Islet precursor cell (in vitro differentiated cells): ENCODE data around the gene MANBA.
A peak's percentile ranks its signal among the peaks of the same experiment; 100 is the strongest.
"Not testable (repeated sequence)": the region's sequence is repeated elsewhere in the genome, so short reads cannot be mapped to it uniquely, and the experiment has no call there.

Source experiments
- DNase-seq: peaks from one replicate; pipeline ENCODE4 v3.0.0-alpha.2; 2018

The MANBA gene

DNA sequence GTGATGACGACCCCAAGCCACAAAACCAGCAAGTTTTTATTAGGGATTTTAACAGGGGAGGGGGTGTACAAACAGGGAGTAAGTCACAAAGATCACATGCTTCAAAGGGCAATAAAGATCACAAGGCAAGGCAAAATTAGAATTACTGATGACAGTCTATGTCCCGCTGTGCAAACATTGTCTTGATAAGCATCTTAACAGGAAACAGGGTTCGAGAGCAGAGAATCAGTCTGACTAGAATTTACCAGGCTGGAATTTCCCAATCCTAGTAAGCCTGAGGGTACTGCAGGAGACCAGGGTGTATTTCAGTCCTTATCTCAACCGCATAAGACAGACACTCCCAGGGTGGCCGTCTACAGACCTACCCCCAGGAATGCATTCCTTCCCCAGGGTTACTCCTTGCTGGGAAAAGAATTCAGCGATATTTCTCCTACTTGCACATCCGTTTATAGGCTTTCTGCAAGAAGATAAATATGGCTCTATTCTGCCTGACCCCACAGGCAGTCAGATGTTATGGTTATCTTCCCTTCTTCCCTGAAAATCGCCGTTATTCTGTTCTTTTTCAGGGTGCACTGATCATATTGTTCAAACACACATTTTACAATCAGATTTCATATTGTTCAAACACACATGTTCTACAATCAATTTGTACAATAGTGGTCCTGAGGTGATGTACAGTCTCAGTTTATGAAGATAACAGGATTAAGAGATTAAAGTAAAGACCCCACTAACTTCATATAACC lies 41.8 kb downstream of the MANBA start:
- peak; percentile 62 for DNase-seq

DNA sequence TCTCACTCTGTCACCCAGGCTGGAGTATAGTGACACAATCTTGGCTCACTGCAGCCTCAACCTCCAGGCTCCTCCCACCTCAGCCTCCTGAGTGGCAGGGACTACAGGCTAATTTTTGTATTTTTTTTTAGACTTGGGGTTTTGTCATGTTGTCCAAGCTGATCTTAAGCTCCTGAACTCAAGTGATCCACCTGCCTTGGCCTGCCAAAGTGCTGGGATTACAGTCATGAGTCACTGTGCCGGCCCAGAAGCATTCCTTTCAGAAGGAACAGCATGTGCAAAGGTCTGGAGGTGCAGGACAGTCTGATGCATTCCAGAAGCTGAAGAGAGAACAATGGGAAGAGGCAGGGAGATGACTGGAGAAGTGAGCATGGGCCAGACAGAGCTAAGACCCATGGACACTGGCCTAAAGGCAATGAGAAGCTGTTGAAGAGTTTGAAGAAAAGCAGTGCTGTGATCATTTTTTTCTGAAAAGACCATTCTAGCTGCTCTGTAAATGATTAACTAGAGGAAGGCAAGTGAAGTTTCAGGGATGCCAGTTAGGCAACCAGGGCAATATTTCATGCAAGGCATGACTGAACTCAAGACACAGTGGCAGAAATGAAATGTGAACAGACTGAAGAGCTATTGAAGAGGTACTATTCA lies 43.2 kb downstream of the MANBA start:
- DNase-seq, result peak; percentile 80

DNA sequence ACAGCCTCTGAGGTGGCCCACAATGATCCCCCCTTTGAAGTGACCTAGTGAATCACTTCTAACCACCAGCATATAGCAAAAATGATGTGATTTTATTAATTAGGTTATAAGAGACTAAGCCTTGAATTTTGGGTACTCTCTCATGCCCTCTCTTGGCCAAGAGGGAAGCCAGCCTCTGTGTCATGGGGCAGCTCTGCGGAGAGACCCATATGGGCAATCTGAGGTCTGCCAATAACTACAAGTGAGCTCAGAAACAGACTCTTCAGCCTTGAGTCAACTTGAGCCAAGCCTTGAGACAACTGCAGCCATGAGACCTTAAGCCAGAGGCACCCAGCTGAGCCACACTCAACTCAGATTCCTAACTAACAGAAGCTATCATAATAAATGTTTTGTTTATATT lies 45.7 kb downstream of the MANBA start:
- DNase-seq, result no peak

DNA sequence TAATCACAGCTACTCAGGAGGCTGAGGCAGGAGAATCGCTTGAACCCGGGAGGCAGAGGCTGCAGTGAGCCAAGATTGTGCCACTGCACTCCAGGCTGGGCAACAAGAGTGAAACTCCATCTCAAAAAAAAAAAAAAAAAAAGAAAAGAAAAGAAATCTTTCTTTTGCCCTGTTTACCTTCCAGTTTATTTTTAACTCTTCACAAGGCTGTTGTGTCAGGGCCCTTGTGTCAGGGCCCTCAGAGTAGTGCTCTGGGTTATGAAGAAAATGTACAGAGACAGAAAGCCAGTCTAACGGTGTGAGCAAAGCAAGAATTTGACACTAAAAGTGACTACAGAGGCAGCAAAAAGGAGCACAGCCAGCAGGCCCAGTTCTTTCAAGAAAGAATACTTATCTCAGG lies 47.0 kb downstream of the MANBA start:
- not testable (repeated sequence) for DNase-seq

DNA sequence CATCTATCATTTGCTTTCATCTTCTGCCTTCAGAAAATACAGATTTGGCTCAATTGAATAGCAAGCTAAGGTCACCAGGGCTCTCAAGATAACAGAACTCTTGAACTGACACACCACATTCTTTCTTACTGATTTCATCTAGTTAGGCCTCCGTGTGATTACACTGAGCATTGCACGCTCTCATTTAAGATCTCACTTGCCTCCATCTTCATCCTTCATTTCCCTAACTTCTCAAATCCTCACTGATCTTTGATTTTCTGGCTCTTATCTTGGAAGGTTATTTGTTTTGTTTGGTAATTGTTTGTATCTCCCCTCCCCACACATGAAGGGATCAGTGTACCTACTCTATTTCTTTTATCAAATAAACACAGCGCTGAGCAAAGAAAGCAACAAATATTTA lies 47.7 kb downstream of the MANBA start:
- no peak for DNase-seq

DNA sequence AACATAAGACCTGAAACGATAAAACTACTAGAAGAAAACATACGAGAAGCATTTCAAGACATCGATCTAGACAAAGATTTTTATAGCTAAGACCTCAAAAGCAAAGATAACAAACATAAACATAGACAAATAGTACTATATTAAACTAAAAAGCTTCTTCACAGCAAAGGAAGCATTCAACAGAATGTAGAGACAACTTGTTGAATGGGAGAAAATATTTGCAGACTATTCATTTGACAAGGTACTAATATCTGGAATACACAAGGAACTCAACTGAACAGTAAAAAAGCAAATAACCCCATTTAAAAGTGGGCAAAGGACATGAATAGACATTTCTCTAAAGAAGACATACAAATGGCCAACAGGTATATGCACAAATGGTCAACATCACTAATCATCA lies 49.8 kb downstream of the MANBA start:
- DNase-seq, result no peak

DNA sequence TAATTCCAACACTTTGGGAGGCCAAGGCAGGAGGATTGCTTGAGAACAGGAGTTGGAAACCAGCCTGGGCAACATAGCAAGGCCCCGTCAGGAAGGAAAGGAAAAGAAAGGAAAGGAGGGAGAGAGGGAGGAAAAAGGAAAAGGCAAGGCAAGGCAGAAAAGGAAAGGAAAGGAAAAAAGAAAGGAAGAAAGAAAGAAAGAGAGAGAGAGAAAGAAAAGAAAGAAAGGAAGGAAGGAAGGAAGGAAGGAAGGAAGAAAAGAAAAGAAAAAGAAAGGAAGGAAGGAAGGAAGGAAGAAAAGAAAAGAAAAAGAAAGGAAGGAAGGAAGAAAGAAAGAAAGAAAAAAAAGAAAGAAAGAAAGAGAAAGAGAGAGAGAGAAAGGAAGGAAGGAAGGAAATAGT lies 51.7 kb downstream of the MANBA start:
- not testable (repeated sequence) for DNase-seq

DNA sequence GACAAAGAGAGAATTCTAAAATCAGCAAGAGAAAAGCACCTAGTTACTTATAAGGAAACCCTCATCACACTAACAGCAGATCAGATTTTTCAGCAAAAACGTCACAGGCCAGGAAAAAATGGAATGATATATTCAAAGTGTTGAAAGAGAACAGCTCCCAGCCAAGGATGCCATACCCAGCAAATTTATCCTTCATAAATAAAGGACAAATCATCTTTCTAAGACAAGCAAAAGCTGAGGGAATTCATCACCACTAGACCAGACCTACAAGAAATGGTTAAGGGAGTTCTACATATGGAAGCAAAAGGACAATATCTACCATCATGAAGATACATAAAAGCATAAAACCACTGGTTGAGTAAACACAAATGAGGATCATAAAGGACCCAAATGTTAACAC lies 53.6 kb downstream of the MANBA start:
- DNase-seq, result no peak

DNA sequence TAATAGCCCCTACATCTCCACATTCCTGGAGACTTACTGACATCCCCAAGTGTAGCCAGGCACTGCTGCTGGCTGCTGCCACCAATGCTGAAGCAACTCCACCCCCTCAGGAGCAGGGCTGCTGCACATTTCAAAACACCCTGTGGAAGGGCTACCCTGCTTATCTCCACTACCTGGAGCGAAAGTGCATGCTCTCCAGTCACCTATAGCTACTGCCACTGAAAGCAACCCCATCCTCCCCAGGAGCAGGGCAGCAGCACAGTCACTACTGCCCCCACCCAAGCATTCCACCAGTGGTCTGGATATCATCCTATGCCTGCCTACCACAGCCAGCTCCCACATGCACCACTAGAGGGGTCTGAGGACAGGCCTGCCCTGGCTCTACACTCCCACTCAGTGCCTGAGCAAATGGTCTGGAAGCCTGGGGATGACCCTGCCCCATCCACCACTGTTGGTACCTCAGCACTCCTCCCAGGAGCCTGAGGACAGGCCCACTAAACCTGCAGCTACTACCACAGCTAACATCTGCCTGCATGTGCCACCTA lies 55.3 kb downstream of the MANBA start:
- peak; percentile 88 for DNase-seq

DNA sequence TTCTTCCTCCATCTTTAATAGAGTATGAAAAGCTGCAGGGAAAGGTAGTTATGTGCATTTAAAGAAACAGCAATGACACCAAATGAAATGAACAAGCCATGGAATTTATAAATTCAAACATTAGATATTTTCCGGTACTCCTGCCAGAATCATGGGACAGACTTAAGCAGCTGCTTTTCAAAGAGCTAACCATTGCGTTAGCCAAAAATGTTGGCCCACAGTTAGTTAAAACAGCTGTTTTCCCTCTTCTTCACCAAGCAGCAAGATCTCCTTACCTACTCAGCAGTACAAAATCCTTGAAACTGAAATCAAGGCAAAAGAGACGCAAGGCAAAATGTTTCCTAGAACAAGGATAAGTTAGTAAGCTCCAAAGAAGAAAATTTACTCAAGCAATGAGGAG lies 64.0 kb downstream of the MANBA start:
- no peak for DNase-seq

DNA sequence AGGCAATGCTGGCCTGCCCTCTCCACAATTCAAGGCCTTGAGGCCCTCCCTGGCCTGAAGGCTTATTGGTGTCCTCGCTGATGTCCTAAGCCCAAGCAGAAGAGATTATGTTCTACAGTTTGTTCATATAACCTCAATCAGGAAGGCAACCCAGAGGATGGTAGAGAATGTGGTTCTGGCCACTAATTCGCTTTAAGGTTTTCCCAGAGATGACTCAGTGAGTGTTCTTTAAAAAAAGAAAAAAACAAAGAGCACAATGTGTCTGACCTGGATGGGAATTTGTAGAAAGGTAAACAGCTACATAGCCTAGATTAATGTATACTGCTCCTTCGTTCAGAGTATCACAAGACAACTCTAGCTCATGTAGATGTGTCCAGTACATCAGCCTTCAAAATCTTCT lies 66.0 kb downstream of the MANBA start:
- DNase-seq, result no peak

DNA sequence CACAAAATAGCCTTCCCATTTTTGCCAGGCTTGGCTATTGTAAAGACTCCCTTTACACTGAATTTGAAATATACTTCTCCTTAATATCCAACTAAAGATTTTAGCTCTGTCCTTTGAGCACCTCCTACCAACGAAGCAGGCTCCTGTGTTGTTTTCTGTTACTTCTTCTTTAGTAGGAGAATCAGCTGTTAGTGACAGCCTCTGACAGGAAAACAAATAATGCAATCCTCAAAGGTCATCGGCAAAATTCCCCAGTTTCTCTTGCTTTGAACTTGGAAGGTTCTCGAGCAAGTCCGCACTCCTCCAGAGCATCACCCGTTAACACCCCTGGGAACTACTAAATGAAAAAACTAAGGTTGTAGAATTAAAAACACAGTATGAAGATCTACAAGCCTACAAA lies 66.9 kb downstream of the MANBA start:
- no peak for DNase-seq

DNA sequence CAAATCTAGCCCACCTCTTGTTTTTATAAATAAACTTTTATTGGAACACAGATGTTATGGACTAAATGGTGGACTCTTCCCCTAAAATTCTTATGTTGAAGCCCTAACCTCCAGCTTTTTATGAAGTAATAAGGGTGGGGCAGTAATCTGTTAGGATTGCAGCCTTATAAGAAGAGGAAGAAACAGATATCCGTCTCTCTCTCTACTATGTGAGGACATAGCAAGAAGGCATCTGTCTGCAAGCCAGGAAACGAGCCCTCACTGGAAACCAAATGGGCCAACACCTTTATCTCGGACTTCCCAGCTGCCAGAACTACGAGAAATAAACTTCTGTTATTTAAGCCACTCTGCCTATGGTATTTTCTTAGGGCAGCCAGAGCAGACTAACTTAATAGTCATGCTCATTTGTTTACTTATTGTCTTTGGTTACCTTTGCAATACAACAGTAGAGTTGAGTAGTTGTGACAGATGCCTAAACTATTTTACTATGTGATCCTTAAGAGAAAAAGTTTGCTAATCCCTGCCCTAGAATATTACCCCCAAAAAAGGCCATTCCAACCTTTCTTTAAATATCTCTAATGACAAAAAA lies 67.4 kb downstream of the MANBA start:
- no peak for DNase-seq

DNA sequence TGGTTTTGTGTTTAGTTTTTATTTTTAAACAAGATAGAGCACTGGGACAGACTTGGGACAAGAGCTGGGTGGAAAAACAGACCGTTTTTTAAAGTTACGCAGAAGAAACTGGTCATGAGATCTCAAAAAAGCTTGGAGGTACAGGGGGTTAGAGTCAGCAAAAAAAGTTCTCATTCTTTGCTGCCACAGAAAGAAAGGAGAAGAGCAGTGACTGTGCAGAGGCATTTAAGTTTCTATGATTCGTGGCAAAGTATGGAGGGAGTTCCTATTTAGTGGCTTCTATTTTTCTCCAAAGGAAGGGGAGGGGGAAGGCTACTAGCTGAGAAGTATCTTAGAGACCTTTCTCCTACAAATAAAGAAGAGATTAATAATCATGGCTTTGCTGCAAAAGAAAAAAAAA lies 68.3 kb downstream of the MANBA start:
- no peak for DNase-seq

DNA sequence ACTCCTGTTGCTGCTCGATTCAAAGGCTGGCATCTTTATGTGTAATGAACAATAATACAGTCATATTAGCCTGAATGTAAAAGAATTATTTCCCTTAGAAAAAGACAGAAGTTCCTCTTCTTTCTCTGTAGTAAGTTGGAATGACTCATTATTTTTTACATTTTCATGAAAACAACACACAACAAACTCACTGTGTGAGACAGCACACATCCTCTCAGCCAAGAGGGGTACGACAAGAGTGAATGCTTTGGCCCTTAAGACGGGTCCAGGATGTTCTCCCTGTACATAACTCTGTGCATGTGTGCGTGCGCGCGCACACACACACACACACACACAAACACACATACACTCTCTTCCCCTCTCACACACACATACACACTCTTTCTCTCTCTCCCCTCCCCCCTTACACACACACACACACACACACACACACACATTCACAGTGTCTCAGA lies 72.8 kb downstream of the MANBA start:
- no peak for DNase-seq

DNA sequence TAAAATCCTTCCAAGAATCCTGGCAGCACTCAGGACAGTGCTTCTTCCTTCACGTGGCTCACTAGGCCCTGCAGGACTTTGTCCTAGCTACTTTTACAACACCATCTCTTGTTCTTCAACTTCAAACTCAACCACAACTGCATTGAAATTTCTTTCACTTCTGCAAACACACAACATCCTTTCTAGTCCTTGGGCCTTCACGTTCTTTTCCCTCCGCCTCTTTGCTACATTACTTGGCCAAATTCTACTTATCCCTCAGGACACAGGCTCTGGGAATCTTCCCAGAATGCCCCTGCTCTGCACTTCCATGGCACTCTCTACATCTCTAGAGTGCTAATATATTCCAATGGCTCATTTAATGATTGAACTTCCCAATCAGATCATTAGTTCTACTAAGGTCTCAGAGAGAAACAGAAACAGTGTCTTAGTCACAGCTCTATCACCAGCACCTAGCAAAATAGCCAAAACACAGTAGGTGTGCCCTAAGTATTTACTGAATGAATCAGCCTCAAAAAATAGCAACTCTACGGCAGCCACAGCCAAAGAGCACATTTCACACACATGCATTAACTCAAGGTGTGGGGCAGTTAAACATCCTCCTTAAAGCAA lies 73.3 kb downstream of the MANBA start:
- DNase-seq, result no peak

DNA sequence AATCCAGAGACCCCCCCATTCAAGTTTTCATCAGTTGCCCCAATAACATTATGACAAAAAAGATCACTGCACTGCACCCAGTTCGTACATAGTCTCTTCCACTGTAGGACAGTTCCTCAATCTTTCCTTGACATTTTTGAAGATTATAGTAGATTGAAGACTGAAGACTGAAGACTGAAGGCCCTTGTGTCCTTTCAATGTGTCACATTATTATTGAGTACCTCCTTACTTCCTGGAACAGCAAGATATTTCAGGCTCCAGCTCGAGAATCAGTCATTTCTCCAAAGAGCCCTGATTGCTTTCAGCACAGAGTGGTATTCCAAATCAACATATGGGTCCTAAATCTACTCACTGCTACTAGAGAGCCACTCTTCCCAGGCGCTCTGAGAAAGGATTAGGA lies 75.0 kb downstream of the MANBA start:
- no peak for DNase-seq

DNA sequence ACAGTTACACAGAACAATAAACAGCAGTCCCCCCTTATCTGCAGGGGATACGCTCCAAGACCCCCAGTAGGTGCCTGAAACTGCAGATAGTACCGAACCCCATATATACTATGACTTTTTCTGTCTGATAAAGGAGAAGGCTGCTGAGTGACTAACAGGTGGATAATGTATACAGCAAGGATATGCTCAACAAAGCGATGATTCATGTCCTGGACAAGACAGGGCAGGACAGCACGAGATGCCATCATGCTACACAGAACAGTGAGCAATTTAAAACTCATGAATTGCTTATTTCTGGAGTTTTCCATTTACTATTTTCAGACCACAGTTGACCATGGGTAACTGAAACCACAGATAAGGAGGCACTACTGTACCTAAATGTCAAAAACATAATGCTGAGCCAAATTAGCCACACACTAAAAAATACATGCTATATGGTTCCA lies 76.1 kb downstream of the MANBA start:
- no peak for DNase-seq

DNA sequence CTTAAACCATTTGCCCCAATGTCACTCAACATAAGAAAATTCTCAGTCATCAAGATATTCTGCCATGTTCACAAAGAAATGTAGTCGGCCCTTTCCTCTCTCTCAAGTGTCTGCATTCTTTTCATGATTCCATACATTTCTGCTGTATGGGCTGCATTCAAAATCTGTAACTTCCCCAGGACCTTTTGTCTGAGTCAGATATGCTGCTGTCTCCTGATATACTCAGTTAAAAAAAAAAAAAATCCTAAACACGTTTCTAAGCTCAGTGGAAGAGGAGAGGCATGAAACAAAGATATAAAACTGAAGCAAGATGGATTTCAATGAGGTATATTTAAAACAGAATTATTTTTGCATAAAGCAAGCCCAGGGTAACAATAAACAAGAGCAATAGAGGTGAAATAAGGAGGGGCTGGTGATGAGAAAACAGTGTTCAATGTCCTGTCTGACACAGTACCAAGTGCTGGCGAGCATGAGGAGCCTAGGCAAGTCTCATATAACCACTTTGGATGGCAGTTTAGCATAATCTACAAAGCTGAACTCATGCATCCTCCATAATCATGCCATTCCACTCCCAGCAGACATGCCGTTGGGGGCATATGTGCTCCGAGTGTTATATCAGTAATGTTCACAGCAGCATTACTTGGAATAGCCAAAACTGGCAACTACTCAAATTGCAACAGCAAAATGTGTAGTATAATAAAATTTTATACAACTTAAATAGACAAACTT lies 76.7 kb downstream of the MANBA start:
- DNase-seq, result no peak

DNA sequence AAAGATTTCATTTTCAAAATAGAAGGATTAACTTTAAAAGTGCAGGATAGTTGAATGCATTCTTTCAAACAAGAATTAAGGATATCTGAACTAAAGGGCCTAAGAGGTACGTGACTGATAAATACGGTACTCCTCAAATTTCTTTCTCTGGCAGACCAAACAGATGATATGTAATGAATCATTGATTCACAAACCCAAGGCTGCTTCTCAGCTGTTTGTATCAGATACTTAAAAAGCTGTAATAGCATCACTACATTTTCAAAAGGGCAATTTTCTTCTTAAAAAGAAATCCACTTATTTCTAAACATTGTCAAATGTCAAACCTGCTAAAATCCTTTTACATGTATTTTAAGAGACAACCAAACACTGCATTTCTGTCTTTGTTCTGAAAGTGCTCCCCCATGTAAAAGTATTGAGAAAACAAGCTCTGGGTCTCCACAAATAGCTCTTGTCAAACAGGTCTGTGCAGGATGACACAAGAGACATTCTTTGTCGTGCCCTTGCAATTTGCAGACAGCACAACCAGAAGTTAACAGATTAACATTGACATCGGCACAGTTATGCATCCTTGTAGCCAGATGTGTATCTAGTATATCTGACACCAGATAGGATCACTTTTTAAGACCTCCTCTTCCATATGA lies 82.0 kb downstream of the MANBA start:
- peak; percentile 75 for DNase-seq

DNA sequence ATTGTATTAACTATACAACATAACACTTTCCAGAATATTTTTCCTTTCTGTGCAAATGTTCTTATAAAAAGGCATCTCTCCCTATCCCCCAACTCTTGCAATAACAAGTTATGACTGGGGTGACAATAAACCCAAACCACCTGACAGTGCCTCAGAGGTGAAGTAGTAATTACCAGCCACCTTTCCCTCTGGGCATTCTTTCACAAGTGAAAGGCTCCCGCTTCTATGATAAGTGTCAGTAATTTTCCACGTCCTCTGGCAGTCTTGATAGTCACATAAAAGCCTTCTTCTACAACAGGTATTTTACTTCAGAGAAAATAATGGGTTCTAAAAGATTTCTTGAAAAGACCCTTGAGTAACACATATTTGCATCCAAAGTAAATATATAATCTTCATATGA lies 82.7 kb downstream of the MANBA start:
- DNase-seq, result peak; percentile 69

DNA sequence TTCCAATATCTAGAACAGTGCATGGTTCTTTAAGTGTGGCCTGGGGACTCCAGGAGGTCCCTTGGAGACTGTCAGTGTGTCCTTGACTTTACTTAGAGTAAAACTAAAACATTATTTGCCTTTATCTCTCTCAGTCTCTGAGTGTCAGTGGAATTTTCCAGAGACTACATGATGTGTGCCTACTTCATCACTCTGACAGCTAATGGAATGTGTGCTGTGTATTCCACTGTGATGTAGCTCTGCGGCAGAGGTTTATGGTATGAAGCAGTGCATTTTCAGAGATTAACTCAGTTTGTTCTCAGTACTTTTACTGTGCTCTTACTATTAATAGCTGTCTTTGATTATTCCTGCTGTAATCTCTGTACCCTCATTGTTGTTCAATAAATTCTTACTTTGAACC lies 85.6 kb downstream of the MANBA start:
- peak; percentile 59 for DNase-seq
